ENCODE data around the gene DDX52.

DNA sequence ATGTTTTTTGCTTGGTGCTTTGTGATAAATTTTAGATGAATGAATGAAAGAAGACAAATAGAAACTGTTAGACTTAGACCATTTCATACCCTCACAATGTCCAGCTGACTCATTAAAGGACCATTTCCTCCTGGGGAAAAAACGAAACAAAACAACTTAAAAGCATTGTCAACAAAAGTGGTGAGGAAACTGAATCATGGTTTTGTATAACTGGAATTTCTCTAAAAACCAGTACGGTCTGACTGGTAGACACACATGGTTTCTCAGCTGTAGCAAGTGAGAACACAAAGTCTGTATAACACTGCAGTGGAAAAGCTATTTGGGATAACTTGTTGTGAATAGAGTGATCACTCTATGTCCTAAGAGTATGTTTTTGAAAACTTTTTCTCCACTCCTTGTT, 5.3 kb upstream of the DDX52 start:
- TF ChIP-seq, protein P1, sequence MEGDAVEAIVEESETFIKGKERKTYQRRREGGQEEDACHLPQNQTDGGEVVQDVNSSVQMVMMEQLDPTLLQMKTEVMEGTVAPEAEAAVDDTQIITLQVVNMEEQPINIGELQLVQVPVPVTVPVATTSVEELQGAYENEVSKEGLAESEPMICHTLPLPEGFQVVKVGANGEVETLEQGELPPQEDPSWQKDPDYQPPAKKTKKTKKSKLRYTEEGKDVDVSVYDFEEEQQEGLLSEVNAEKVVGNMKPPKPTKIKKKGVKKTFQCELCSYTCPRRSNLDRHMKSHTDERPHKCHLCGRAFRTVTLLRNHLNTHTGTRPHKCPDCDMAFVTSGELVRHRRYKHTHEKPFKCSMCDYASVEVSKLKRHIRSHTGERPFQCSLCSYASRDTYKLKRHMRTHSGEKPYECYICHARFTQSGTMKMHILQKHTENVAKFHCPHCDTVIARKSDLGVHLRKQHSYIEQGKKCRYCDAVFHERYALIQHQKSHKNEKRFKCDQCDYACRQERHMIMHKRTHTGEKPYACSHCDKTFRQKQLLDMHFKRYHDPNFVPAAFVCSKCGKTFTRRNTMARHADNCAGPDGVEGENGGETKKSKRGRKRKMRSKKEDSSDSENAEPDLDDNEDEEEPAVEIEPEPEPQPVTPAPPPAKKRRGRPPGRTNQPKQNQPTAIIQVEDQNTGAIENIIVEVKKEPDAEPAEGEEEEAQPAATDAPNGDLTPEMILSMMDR (IDR thresholded peaks at IDR 0.05): no peak
- no peak for TF ChIP-seq POLR2A (IDR thresholded peaks at IDR 0.05)

All from Peyer's patch (tissue), 4 donors.